Activated CD4-positive, alpha-beta T cell treated with anti-CD3 and anti-CD28 coated beads, Interleukin-2, amount 50 U/mL, for 48 hours (primary cell): ENCODE data around the gene CCNY.
"Not testable (repeated sequence)": the region's sequence is repeated elsewhere in the genome, so short reads cannot be mapped to it uniquely, and the experiment has no call there.

Experiments
- DNase-seq, 2 experiments: peaks; one replicate each; pipeline ENCODE4 v3.0.0-alpha.2; 2020

CCNY gene

GRCh38 chr10:35335133-35336083 is 901 bp upstream of the CCNY start:
- peak; percentile 42 to 49 for DNase-seq

GRCh38 chr10:35336921-35337823 is 863 bp downstream of the CCNY start:
- peak; percentile 41 to 45 for DNase-seq

GRCh38 chr10:35339942-35340341 is 3.6 kb downstream of the CCNY start:
- DNase-seq = no peak

GRCh38 chr10:35340975-35341374 is 4.7 kb downstream of the CCNY start:
- DNase-seq = peak in 1 of 2 experiments; percentile 28

GRCh38 chr10:35341521-35341920 is 5.2 kb downstream of the CCNY start:
- no peak for DNase-seq

GRCh38 chr10:35342183-35342753 is 6.0 kb downstream of the CCNY start:
- DNase-seq = no peak

GRCh38 chr10:35343739-35344138 is 7.4 kb downstream of the CCNY start:
- no peak for DNase-seq

GRCh38 chr10:35345383-35345742 is 9.1 kb downstream of the CCNY start:
- no peak for DNase-seq

- no peak for DNase-seq
These were observed 9.9 kb downstream of the CCNY start for GRCh38 chr10:35346248-35346647.

- DNase-seq = no peak
These were observed 10.8 kb downstream of the CCNY start for GRCh38 chr10:35347121-35347562.

- DNase-seq = no peak
These were observed 11.7 kb downstream of the CCNY start for GRCh38 chr10:35347899-35348608.

- DNase-seq = no peak
These were observed 12.5 kb downstream of the CCNY start for GRCh38 chr10:35348609-35349388.

GRCh38 chr10:35349389-35349915 is 13.1 kb downstream of the CCNY start:
- no peak for DNase-seq

GRCh38 chr10:35351021-35351420 is 14.7 kb downstream of the CCNY start:
- no peak for DNase-seq

GRCh38 chr10:35352097-35352496 is 15.8 kb downstream of the CCNY start:
- DNase-seq = no peak

- DNase-seq = no peak
These were observed 16.2 kb downstream of the CCNY start for GRCh38 chr10:35352512-35352911.

GRCh38 chr10:35353395-35353794 is 17.1 kb downstream of the CCNY start:
- DNase-seq = no peak

- DNase-seq = no peak
These were observed 17.5 kb downstream of the CCNY start for GRCh38 chr10:35353805-35354204.

GRCh38 chr10:35354257-35354656 is 17.9 kb downstream of the CCNY start:
- DNase-seq = not testable (repeated sequence)

GRCh38 chr10:35355971-35356724 is 19.8 kb downstream of the CCNY start:
- DNase-seq = peak in 1 of 2 experiments; percentile 59

GRCh38 chr10:35356725-35357092 is 20.4 kb downstream of the CCNY start:
- DNase-seq = peak in 1 of 2 experiments; percentile 51
